Psoas muscle (tissue), 8 donors: ENCODE results near the gene KLB. TPM values are rescaled to one million over a fixed set of nuclear protein-coding genes. Genes with fewer than 3 reads are reported as not detected.
"Not testable (repeated sequence)": the region's sequence is repeated elsewhere in the genome, so short reads cannot be mapped to it uniquely, and the experiment has no call there.

ENCODE experiments used
- ATAC-seq, 4 donors: fragments of 200-7000 bp; cut with Tn5 transposase; one replicate each; pipeline ENCODE4 v1.9.1; 2020; ENCODE audit warnings: moderate library complexity in 3 of 4, mild to moderate bottlenecking in 2 of 4
- DNase-seq, 2 donors: peaks; one replicate each; pipeline ENCODE4 v3.0.0-alpha.2; 2020
- H3K27ac ChIP-seq: fragments of 200-600 bp; one replicate; pipeline ENCODE4 v1.8.0; 2022
- H3K27me3 ChIP-seq, 3 donors: fragments of 200-600 bp in 1 of 3; one replicate each; pipeline versions ENCODE4 v1.6.1 to v1.8.0; 2013 to 2022; ENCODE audit warnings: low read length in 2 of 3, mild to moderate bottlenecking in 2 of 3, moderate library complexity in 1 of 3; ENCODE audit not compliant: insufficient read depth in 3 of 3
- H3K36me3 ChIP-seq, 2 donors: fragments of 200-600 bp in 1 of 2; one replicate each; pipeline versions ENCODE4 v1.6.1 to v1.8.0; 2013 to 2022; ENCODE audit warnings: low read depth in 1 of 2, mild to moderate bottlenecking in 1 of 2, moderate library complexity in 1 of 2; ENCODE audit not compliant: insufficient read depth in 1 of 2
- H3K4me1 ChIP-seq: fragments of 200-600 bp; one replicate; pipeline ENCODE4 v1.8.0; 2022
- H3K4me3 ChIP-seq: fragments of 200-600 bp; one replicate; pipeline ENCODE4 v1.8.0; 2022; ENCODE audit warnings: mild to moderate bottlenecking
- H3K9me3 ChIP-seq: fragments of 200-600 bp; one replicate; pipeline ENCODE4 v1.8.0; 2022
- CTCF ChIP-seq: fragments of 200-600 bp; IDR thresholded peaks from one replicate; pipeline ENCODE4 v1.8.0; 2022; ENCODE audit warnings: antibody characterized with exemption
- WGBS, 3 donors: extraction: QIAGEN DNeasy Blood & Tissue Kit; methylation state at CpG; one replicate each; pipeline versions ENCODE4 v1.1.6 to v1.1.7; 2013; 5-methylcytosine and 5-hydroxymethylcytosine counted together
- intact Hi-C, 2 donors: fragments of 100-400 bp; cut with DNase I; formaldehyde crosslinking; loops; one replicate each; pipeline versions ENCODE4 v1.11.0 to v1.14.2; 2022
- polyA plus RNA-seq, 3 donors: library from polyadenylated mRNA; stranded (reverse); fragments of 200-250 nt; gene quantifications; one replicate each; pipeline ENCODE4 v1.2.3, GENCODE V29; 2013
- total RNA-seq, 4 donors: library from RNA; stranded (reverse); fragmentation: NEBNext Ultra II Directional in 2 of 4; extraction: Animal tissue kit (Norgen Biotek cat#: 25700) in 2 of 4; gene quantifications; one replicate each; pipeline versions ENCODE4 v1.2.1 to v1.2.4, GENCODE V29; 2021 to 2023
- donor health status: healthy with polysubstance abuse.
- donor health status: DM: no; HTN: no; CAD: no; lungs with moderate emphysema.
- donor health status: Bipolar disorder and iron deficiency.
- donor health status: healthy.
- donor health status: DM: yes; HTN: yes; CAD: no.
- donor health status: DM: no; HTN: no; CAD: no.
- donor health status: DM: no; HTN: no; CAD: no.
- donor health status: DM: yes; HTN: yes; CAD: no.

KLB gene
- total and polyA plus RNA-seq, 7 donors = 0.03 to 0.13 (median 0.07) TPM; not detected in 2

GRCh38 chr4:39375478-39375877, 31.3 kb upstream of the KLB start:
- Histone ChIP-seq H3K9me3 (no peaks in the 10 kb centered on the region), H3K4me1 (no peaks in the 10 kb centered on the region), H3K36me3 (no peaks in the 10 kb centered on the region), H3K27me3 (no peaks in the 10 kb centered on the region), H3K4me3 (no peak overlapping the region), H3K27ac (no peak overlapping the region)
- no peak for DNase-seq
- 76 to 79% (median 78%) methylated on average over 4 of the region's 4 CpGs for WGBS, 3 donors
- intact Hi-C loops = no loop called here
- no peak for TF ChIP-seq CTCF
- no peak for ATAC-seq

- Histone ChIP-seq H3K9me3 (no peaks in the 10 kb centered on the region), H3K4me1 (no peaks in the 10 kb centered on the region), H3K27me3 (peaks cover 0 to 1% (median 0%) of the 10 kb centered on the region in 3 donors), H3K36me3 (no peaks in the 10 kb centered on the region), H3K4me3 (no peak overlapping the region), H3K27ac (no peak overlapping the region)
- ATAC-seq (no peak), DNase-seq (no peak)
- WGBS, 3 donors = 71 to 91% (median 79%) methylated on average over 1 of the region's 1 CpG
- intact Hi-C loops = no loop called here
- TF ChIP-seq CTCF = no peak
Measured at GRCh38 chr4:39383690-39384089, 23.0 kb upstream of the KLB start.

- Histone ChIP-seq H3K27me3 (peaks cover 0 to 2% (median 1%) of the 10 kb centered on the region in 3 donors), H3K4me3 (no peak overlapping the region), H3K27ac (no peak overlapping the region), H3K9me3 (no peaks in the 10 kb centered on the region), H3K4me1 (no peaks in the 10 kb centered on the region), H3K36me3 (no peaks in the 10 kb centered on the region)
- DNase-seq (no peak), ATAC-seq (no peak)
- TF ChIP-seq CTCF = no peak
- 84 to 86% (median 84%) methylated on average over 11 of the region's 11 CpGs for WGBS, 3 donors
- intact Hi-C loops = no loop called here
Measured at GRCh38 chr4:39384563-39384962, 22.2 kb upstream of the KLB start.

GRCh38 chr4:39390603-39391002, 16.1 kb upstream of the KLB start:
- Histone ChIP-seq H3K27ac (no peak overlapping the region), H3K4me3 (no peak overlapping the region), H3K4me1 (no peaks in the 10 kb centered on the region), H3K27me3 (peaks cover 0 to 9% (median 1%) of the 10 kb centered on the region in 3 donors), H3K9me3 (no peaks in the 10 kb centered on the region), H3K36me3 (no peaks in the 10 kb centered on the region)
- DNase-seq (no peak), ATAC-seq (no peak)
- 70 to 73% (median 71%) methylated on average over 6 of the region's 6 CpGs for WGBS, 3 donors
- intact Hi-C loops = no loop called here
- TF ChIP-seq CTCF = no peak

GRCh38 chr4:39394706-39395105, 12.0 kb upstream of the KLB start:
- DNase-seq (no peak), ATAC-seq (no peak)
- no peak overlapping the region for H3K4me3 ChIP-seq
- no peaks in the 10 kb centered on the region for H3K36me3 ChIP-seq
- H3K9me3 ChIP-seq = no peaks in the 10 kb centered on the region
- H3K27ac ChIP-seq = no peak overlapping the region
- TF ChIP-seq CTCF = no peak
- H3K4me1 ChIP-seq = no peaks in the 10 kb centered on the region
- WGBS, 3 donors = 35 to 43% (median 42%) methylated on average over 3 of the region's 3 CpGs
- peaks cover 0 to 5% (median 0%) of the 10 kb centered on the region in 3 donors for H3K27me3 ChIP-seq
- intact Hi-C loops = no loop called here

GRCh38 chr4:39401640-39402039, 5.1 kb upstream of the KLB start:
- DNase-seq, H3K27me3 ChIP-seq, intact Hi-C loops, H3K9me3 ChIP-seq, ATAC-seq, H3K4me3 ChIP-seq, H3K4me1 ChIP-seq, H3K27ac ChIP-seq, H3K36me3 ChIP-seq: not testable (repeated sequence)
- WGBS, 3 donors = 45 to 54% (median 48%) methylated on average over 6 of the region's 6 CpGs
